ENCODE measurements around the gene RPS6KA2. TPM values are rescaled to one million over a fixed set of nuclear protein-coding genes. Genes with fewer than 3 reads are reported as not detected.

The RPS6KA2 gene
- total and polyA plus RNA-seq, 2 donors (not counting 1 experiment from before 2014, with no cell fraction given), result 2.2 to 16.0 TPM

GRCh38 chr6:166639921-166640320, 12.9 kb upstream of the RPS6KA2 start:
- Histone ChIP-seq H3K4me1 (ENCODE audit: control insufficient read depth in 2 of 2, insufficient read depth in 2 of 2, low read length in 2 of 2) (peaks cover 20 to 23% of the 10 kb centered on the region in 2 donors), H3K79me2 (ENCODE audit: control insufficient read depth, insufficient read depth, low read length) (no peaks in the 10 kb centered on the region), H2AFZ (ENCODE audit: insufficient read depth, low read depth, low read length, poor library complexity, severe bottlenecking) (no peak overlapping the region), H3K36me3 (replicated peaks in 1 of 2; ENCODE audit: control extremely low read depth in 1 of 2, control insufficient read depth in 1 of 2, extremely low read depth in 1 of 2, insufficient read depth in 2 of 2, low read length in 1 of 2) (no peaks in the 10 kb centered on the region), H3K27ac (ENCODE audit: low read length in 2 of 2) (no peak overlapping the region), H3K4me3 (ENCODE audit: control extremely low read depth in 1 of 5, extremely low read depth in 1 of 5, insufficient read depth in 1 of 5, low read depth in 2 of 5, low read length in 4 of 5) (no peak overlapping the region), H3K9ac (ENCODE audit: low read length) (no peak overlapping the region), H3K9me3 (ENCODE audit: control extremely low read depth in 1 of 3, control insufficient read depth in 2 of 3, insufficient read depth in 1 of 3, low read length in 2 of 3) (peaks cover 6 to 13% (median 8%) of the 10 kb centered on the region in 3 donors), H4K20me1 (ENCODE audit: control insufficient read depth, insufficient read depth, low read length, poor library complexity, severe bottlenecking) (no peaks in the 10 kb centered on the region), H3K4me2 (replicated peaks; ENCODE audit: low read depth, low read length, poor library complexity, severe bottlenecking) (no peak overlapping the region), H3K27me3 (replicated peaks in 1 of 4; ENCODE audit: control extremely low read depth in 1 of 4, control insufficient read depth in 3 of 4, insufficient read depth in 4 of 4, low read length in 3 of 4) (peaks cover 0 to 49% (median 31%) of the 10 kb centered on the region in 4 experiments)
- H3K27ac Mint-ChIP-seq, result no peak overlapping the region
- no peak overlapping the region for H3K4me3 Mint-ChIP-seq
- H3K9me3 Mint-ChIP-seq (ENCODE audit: insufficient read depth), result peaks cover 11% of the 10 kb centered on the region
- peaks cover 50% of the 10 kb centered on the region for H3K27me3 Mint-ChIP-seq
- DNase-seq, result no peak
- intact Hi-C loops (cut with micrococcal nuclease), result no loop called here
- POLR2A ChIA-PET, result no interaction called here
- no CpG with 5 or more reads among the region's 6 CpGs for WGBS (ENCODE audit: insufficient coverage)
- TF ChIP-seq EZH2 (IDR thresholded peaks at IDR 0.05; ENCODE audit: borderline replicate concordance, insufficient read depth, low read depth, low read length, poor library complexity, severe bottlenecking) (no peak), CTCF (IDR thresholded peaks at IDR 0.05) (no peak)
- no peak for ATAC-seq (ENCODE audit: low read depth)
- CTCF ChIA-PET, result no interaction called here
- H3K4me1 Mint-ChIP-seq, result peaks cover 26% of the 10 kb centered on the region

- CTCF ChIA-PET, result interaction anchor here (1.1 kb wide), 1 partner anchor 136 kb away, joined by 4 read pairs; no protein-coding TSS in a partner anchor
- H3K4me2 ChIP-seq (replicated peaks; ENCODE audit: low read depth, low read length, poor library complexity, severe bottlenecking), result peak overlapping the region; percentile 0
Measured at GRCh38 chr6:166638573-166638964, 11.5 kb upstream of the RPS6KA2 start.

More at GRCh38 chr6:166638573-166638964, 11.5 kb upstream of the RPS6KA2 start:
- Histone ChIP-seq H3K9me3 (ENCODE audit: control extremely low read depth in 1 of 3, control insufficient read depth in 2 of 3, insufficient read depth in 1 of 3, low read length in 2 of 3) (peaks cover 2 to 7% (median 5%) of the 10 kb centered on the region in 3 donors), H2AFZ (ENCODE audit: insufficient read depth, low read depth, low read length, poor library complexity, severe bottlenecking) (no peak overlapping the region), H3K79me2 (ENCODE audit: control insufficient read depth, insufficient read depth, low read length) (no peaks in the 10 kb centered on the region), H3K27ac (ENCODE audit: low read length in 2 of 2) (no peak overlapping the region), H3K9ac (ENCODE audit: low read length) (no peak overlapping the region), H3K4me1 (ENCODE audit: control insufficient read depth in 2 of 2, insufficient read depth in 2 of 2, low read length in 2 of 2) (peaks cover 20 to 23% of the 10 kb centered on the region in 2 donors), H3K27me3 (replicated peaks in 1 of 4; ENCODE audit: control extremely low read depth in 1 of 4, control insufficient read depth in 3 of 4, insufficient read depth in 4 of 4, low read length in 3 of 4) (peaks cover 0 to 49% (median 33%) of the 10 kb centered on the region in 4 experiments), H3K4me3 (ENCODE audit: control extremely low read depth in 1 of 5, extremely low read depth in 1 of 5, insufficient read depth in 1 of 5, low read depth in 2 of 5, low read length in 4 of 5) (no peak overlapping the region), H3K36me3 (replicated peaks in 1 of 2; ENCODE audit: control extremely low read depth in 1 of 2, control insufficient read depth in 1 of 2, extremely low read depth in 1 of 2, insufficient read depth in 2 of 2, low read length in 1 of 2) (no peaks in the 10 kb centered on the region), H4K20me1 (ENCODE audit: control insufficient read depth, insufficient read depth, low read length, poor library complexity, severe bottlenecking) (no peaks in the 10 kb centered on the region)
- H3K27ac Mint-ChIP-seq, result no peak overlapping the region
- WGBS (ENCODE audit: insufficient coverage), result 17% methylated on average over 7 of the region's 7 CpGs
- ATAC-seq (ENCODE audit: low read depth) (peak; percentile 89), DNase-seq (peak; percentile 45)
- peaks cover 6% of the 10 kb centered on the region for H3K9me3 Mint-ChIP-seq (ENCODE audit: insufficient read depth)
- H3K4me1 Mint-ChIP-seq, result peaks cover 26% of the 10 kb centered on the region
- peaks cover 51% of the 10 kb centered on the region for H3K27me3 Mint-ChIP-seq
- TF ChIP-seq CTCF (IDR thresholded peaks at IDR 0.05) (no peak), EZH2 (IDR thresholded peaks at IDR 0.05; ENCODE audit: borderline replicate concordance, insufficient read depth, low read depth, low read length, poor library complexity, severe bottlenecking) (no peak)
- POLR2A ChIA-PET, result no interaction called here
- intact Hi-C loops (cut with micrococcal nuclease), result no loop called here
- no peak overlapping the region for H3K4me3 Mint-ChIP-seq

Measured in B cell (primary cell).